CD4-positive, alpha-beta T cell (primary cell): ENCODE results near the gene ZNF426. TPM values are rescaled to one million over a fixed set of nuclear protein-coding genes. Genes with fewer than 3 reads are reported as not detected.

Experiments
- ATAC-seq: fragments of 200-7000 bp; cut with Tn5 transposase; one replicate; pipeline ENCODE4 v1.10.0; 2022; ENCODE audit warnings: mild to moderate bottlenecking; ENCODE audit not compliant: poor library complexity
- CTCF ChIA-PET: fragments of 350-600 bp; sonication (Branson Sonifier 250); formaldehyde crosslinking; loops from one replicate; lab custom pipeline; 2021; ENCODE audit warnings: antibody characterized with exemption, inconsistent platforms; lab: Charles Lee
- POLR2A ChIA-PET: fragments of 350-600 bp; sonication (Branson Sonifier 250); formaldehyde crosslinking; loops from one replicate; lab custom pipeline; 2021; ENCODE audit warnings: antibody characterized with exemption, inconsistent platforms; lab: Charles Lee
- DNase-seq, 14 experiments: peaks; one replicate each; pipeline ENCODE4 v3.0.0-alpha.2; 2013 to 2020; ENCODE audit warnings: mixed read lengths in 2 of 14
- H3K27ac ChIP-seq, 2 donors: one replicate each; pipeline versions ENCODE4 v1.5.1 to v1.7.0; 2013; ENCODE audit warnings: low read length in 2 of 2, low read depth in 1 of 2, mild to moderate bottlenecking in 1 of 2
- H3K27me3 ChIP-seq, 2 experiments: 1 replicate in 1 of 2; 2 replicates in 1 of 2; pipeline versions ENCODE4 v1.6.1 to v1.7.0; 2013; ENCODE audit warnings: low read length in 2 of 2, control low read depth in 1 of 2, mild to moderate bottlenecking in 1 of 2, moderate library complexity in 1 of 2; ENCODE audit not compliant: insufficient read depth in 2 of 2, control insufficient read depth in 1 of 2
- H3K36me3 ChIP-seq: one replicate; pipeline ENCODE4 v1.6.1; 2013; ENCODE audit warnings: low read length, control low read depth; ENCODE audit not compliant: insufficient read depth
- H3K4me1 ChIP-seq: one replicate; pipeline ENCODE4 v1.6.1; 2013; ENCODE audit warnings: low read length, control low read depth; ENCODE audit not compliant: insufficient read depth
- H3K4me3 ChIP-seq: one replicate; pipeline ENCODE4 v1.5.1; 2013; ENCODE audit warnings: mild to moderate bottlenecking, low read length, moderate library complexity
- H3K9me3 ChIP-seq, 2 experiments: 1 replicate in 1 of 2; 2 replicates in 1 of 2; pipeline versions ENCODE4 v1.6.1 to v1.7.0; 2013; ENCODE audit warnings: low read length in 2 of 2, mild to moderate bottlenecking in 2 of 2, control low read depth in 1 of 2, moderate library complexity in 1 of 2; ENCODE audit not compliant: control insufficient read depth in 1 of 2, insufficient read depth in 1 of 2
- H3K27ac Mint-ChIP-seq: one replicate; pipeline ENCODE4 v1.8.0; 2020; ENCODE audit warnings: mixed read lengths
- H3K27me3 Mint-ChIP-seq: one replicate; pipeline ENCODE4 v1.8.0; 2021; ENCODE audit warnings: mixed read lengths
- H3K36me3 Mint-ChIP-seq: one replicate; pipeline ENCODE4 v1.8.0; 2021; ENCODE audit warnings: low read depth, mixed read lengths
- H3K4me1 Mint-ChIP-seq: one replicate; pipeline ENCODE4 v1.8.0; 2021; ENCODE audit warnings: low read depth, mixed read lengths
- H3K4me3 Mint-ChIP-seq: one replicate; pipeline ENCODE4 v1.8.0; 2020; ENCODE audit warnings: mild to moderate bottlenecking, mixed read lengths
- H3K9me3 Mint-ChIP-seq: one replicate; pipeline ENCODE4 v1.8.0; 2020; ENCODE audit warnings: mixed read lengths
- CTCF ChIP-seq: fragments of 200-600 bp; IDR thresholded peaks from one replicate; pipeline ENCODE4 v1.8.0; 2022; ENCODE audit warnings: antibody characterized with exemption, mild to moderate bottlenecking
- intact Hi-C, 2 experiments: fragments of 100-400 bp; cut with DNase I in 1 of 2; cut with micrococcal nuclease in 1 of 2; formaldehyde crosslinking; loops; one replicate each; pipeline versions ENCODE4 v1.15.1 to v1.9.0; 2023 to 2025; cut with DNase I, micrococcal nuclease
- polyA plus RNA-seq, 2 donors: library from polyadenylated mRNA; unstranded; fragments of 120-200 nt; gene quantifications; one replicate each; pipeline ENCODE4 v1.2.1, GENCODE V29; 2013
- total RNA-seq, 174 experiments: library from RNA in 2 of 174; stranded (reverse) in 2 of 174; gene quantifications; one replicate each; pipeline ENCODE4 v1.2.3 and lab custom pipeline; 2021 to 2026

The ZNF426 gene
- total RNA-seq (10 to 100 TPM; 14.9 to 15.3 TPM), total RNA-seq (lab: John Stamatoyannopoulos, UW) (25.0 to 72.3 (median 46.2) reads per million in 172 experiments)
- polyA plus RNA-seq (2013, experiment 1 of 2): 7.7 TPM
- polyA plus RNA-seq (2013, experiment 2 of 2): 7.1 TPM

GRCh38 chr19:9538183-9539058 lies at the start of gene ZNF426:
ZNF426 (minus strand) TSS chr19:9538645; CDS start chr19:9536232, 2,413 bp downstream.
- CTCF ChIA-PET: no interaction called here
- H3K4me3 Mint-ChIP-seq: peak within 1 kb of the TSS; percentile 95
- intact Hi-C loops: loop anchor here (1.0 to 10.0 kb wide), 6 partner anchors 46 to 706 kb away; partner anchors contain the start of genes ZNF266 (in 2 of the 2), MBD3L1 (in 1 of the 2), ZNF121 (in 1 of the 2) and ZNF558 (in 1 of the 2)
- DNase-seq: peak; percentile 62 to 91 (median 80)
- H3K27me3 ChIP-seq: no peaks in the 10 kb centered on the region
- peak within 1 kb of the TSS; percentile 78 for H3K4me3 ChIP-seq
- H3K36me3 ChIP-seq: peaks cover 27% of the 10 kb centered on the region
- peaks cover 32% of the 10 kb centered on the region for H3K4me1 Mint-ChIP-seq
- H3K27ac Mint-ChIP-seq: peak within 1 kb of the TSS; percentile 98
- H3K9me3 Mint-ChIP-seq: peaks cover 12% of the 10 kb centered on the region
- H3K9me3 ChIP-seq: peaks cover 27 to 34% of the 10 kb centered on the region in 2 experiments
- TF ChIP-seq CTCF: no peak
- H3K4me1 ChIP-seq: peaks cover 16% of the 10 kb centered on the region
- POLR2A ChIA-PET: interaction anchor here (1.1 to 1.3 kb wide), 2 partner anchors 103 kb away, joined by 3 to 5 read pairs; partner anchors contain the start of gene ZNF266
- H3K27me3 Mint-ChIP-seq: no peaks in the 10 kb centered on the region
- H3K36me3 Mint-ChIP-seq: peaks cover 70% of the 10 kb centered on the region
- ATAC-seq: peak; percentile 94
- peak within 1 kb of the TSS; percentile 64 to 84 for H3K27ac ChIP-seq

- Mint-ChIP-seq H3K36me3 (peaks cover 20% of the 10 kb centered on the region), H3K4me1 (peaks cover 23% of the 10 kb centered on the region), H3K9me3 (no peaks in the 10 kb centered on the region), H3K4me3 (peak overlapping the region; percentile 8), H3K27me3 (peaks cover 18% of the 10 kb centered on the region), H3K27ac (no peak overlapping the region)
- peak; percentile 76 for TF ChIP-seq CTCF
- Histone ChIP-seq H3K4me3 (no peak overlapping the region), H3K36me3 (no peaks in the 10 kb centered on the region), H3K9me3 (no peaks in the 10 kb centered on the region), H3K27me3 (peaks cover 0 to 5% of the 10 kb centered on the region in 2 experiments), H3K4me1 (peaks cover 23% of the 10 kb centered on the region), H3K27ac (no peak overlapping the region)
- CTCF ChIA-PET: interaction anchor here (0.7 to 1.5 kb wide), 4 partner anchors 24 to 276 kb away, joined by 3 to 7 read pairs (median 4); no protein-coding TSS in a partner anchor
- DNase-seq (peak; percentile 65 to 88 (median 74)), ATAC-seq (peak; percentile 62)
- intact Hi-C loops: loop anchor here (1.0 to 10.0 kb wide), 8 partner anchors 35 to 381 kb away; partner anchors contain the start of genes ZNF562 (in 2 of the 2), ZNF266 (in 1 of the 2), ZNF426 (in 1 of the 2) and ZNF561 (in 1 of the 2)
- POLR2A ChIA-PET: interaction anchor here (0.7 to 1.0 kb wide), 2 partner anchors 113 to 206 kb away, joined by 3 to 4 read pairs; no protein-coding TSS in a partner anchor
Measured at GRCh38 chr19:9586764-9587163, 48.3 kb upstream of the ZNF426 start.
